ENCODE measurements around the gene CDC45.

- no peak for TF ChIP-seq ZNF274 (IDR thresholded peaks at IDR 0.05; ENCODE audit: low read depth, low read length)
- TF ChIP-seq SUZ12 (IDR thresholded peaks at IDR 0.05; ENCODE audit: extremely low read depth, insufficient read depth, insufficient read length): no peak
Observed at GRCh38 chr22:19545935-19546207, 66.2 kb downstream of the CDC45 start.

Data from NT2/D1 (cell line).